ENCODE measurements around the gene COL25A1. TPM values are rescaled to one million over a fixed set of nuclear protein-coding genes. Genes with fewer than 3 reads are reported as not detected.
"Not testable (repeated sequence)": the region's sequence is repeated elsewhere in the genome, so short reads cannot be mapped to it uniquely, and the experiment has no call there.

COL25A1 gene
- total RNA-seq, 2 donors from 2014 or later: 0.05 to 0.14 TPM

- no peak overlapping the region for H3K27ac Mint-ChIP-seq
- H3K9me3 Mint-ChIP-seq: no peaks in the 10 kb centered on the region
- no peak overlapping the region for H3K4me3 Mint-ChIP-seq
- no peaks in the 10 kb centered on the region for H3K36me3 Mint-ChIP-seq (ENCODE audit: insufficient read depth in 2 of 2)
- H3K27me3 Mint-ChIP-seq (ENCODE audit: low read depth): no peaks in the 10 kb centered on the region
- no peak for DNase-seq
- no peak for ATAC-seq (replicated peaks in 1 of 2)
- no peaks in the 10 kb centered on the region for H3K4me1 Mint-ChIP-seq (ENCODE audit: low read depth)
Measured at GRCh38 chr4:109012286-109012880, 290.1 kb downstream of the COL25A1 start.

GRCh38 chr4:109011241-109012026 is 291.0 kb downstream of the COL25A1 start:
- DNase-seq: no peak
- no peaks in the 10 kb centered on the region for H3K27me3 Mint-ChIP-seq (ENCODE audit: low read depth)
- H3K4me1 Mint-ChIP-seq (ENCODE audit: low read depth): no peaks in the 10 kb centered on the region
- H3K9me3 Mint-ChIP-seq: no peaks in the 10 kb centered on the region
- H3K36me3 Mint-ChIP-seq (ENCODE audit: insufficient read depth in 2 of 2): no peaks in the 10 kb centered on the region
- H3K27ac Mint-ChIP-seq: no peak overlapping the region
- no peak for ATAC-seq (replicated peaks in 1 of 2)
- no peak overlapping the region for H3K4me3 Mint-ChIP-seq

GRCh38 chr4:109010521-109010920 is 291.9 kb downstream of the COL25A1 start:
- Mint-ChIP-seq H3K27ac (no peak overlapping the region), H3K27me3 (ENCODE audit: low read depth) (no peaks in the 10 kb centered on the region), H3K36me3 (ENCODE audit: insufficient read depth in 2 of 2) (no peaks in the 10 kb centered on the region), H3K4me3 (no peak overlapping the region), H3K4me1 (ENCODE audit: low read depth) (peaks cover 4% of the 10 kb centered on the region), H3K9me3 (no peaks in the 10 kb centered on the region)
- ATAC-seq (replicated peaks in 1 of 2): no peak
- no peak for DNase-seq

GRCh38 chr4:109009909-109010308 is 292.5 kb downstream of the COL25A1 start:
- Mint-ChIP-seq H3K36me3 (ENCODE audit: insufficient read depth in 2 of 2) (no peaks in the 10 kb centered on the region), H3K27me3 (ENCODE audit: low read depth) (no peaks in the 10 kb centered on the region), H3K27ac (no peak overlapping the region), H3K4me3 (no peak overlapping the region), H3K4me1 (ENCODE audit: low read depth) (peaks cover 9% of the 10 kb centered on the region), H3K9me3 (no peaks in the 10 kb centered on the region)
- ATAC-seq (replicated peaks in 1 of 2) (no peak), DNase-seq (no peak)

- Mint-ChIP-seq H3K9me3 (no peaks in the 10 kb centered on the region), H3K4me3 (no peak overlapping the region), H3K27me3 (ENCODE audit: low read depth) (no peaks in the 10 kb centered on the region), H3K27ac (no peak overlapping the region), H3K4me1 (ENCODE audit: low read depth) (peaks cover 9% of the 10 kb centered on the region), H3K36me3 (ENCODE audit: insufficient read depth in 2 of 2) (no peaks in the 10 kb centered on the region)
- DNase-seq (no peak), ATAC-seq (replicated peaks in 1 of 2) (no peak)
Measured at GRCh38 chr4:109007976-109008375, 294.5 kb downstream of the COL25A1 start.

GRCh38 chr4:109005523-109005922 is 296.9 kb downstream of the COL25A1 start:
- no peaks in the 10 kb centered on the region for H3K36me3 Mint-ChIP-seq (ENCODE audit: insufficient read depth in 2 of 2)
- DNase-seq (peak; percentile 5 to 20), ATAC-seq (replicated peaks in 1 of 2) (peak; percentile 43 to 78)
- H3K4me1 Mint-ChIP-seq (ENCODE audit: low read depth): peaks cover 9% of the 10 kb centered on the region
- no peaks in the 10 kb centered on the region for H3K9me3 Mint-ChIP-seq
- no peak overlapping the region for H3K4me3 Mint-ChIP-seq
- H3K27ac Mint-ChIP-seq: no peak overlapping the region
- H3K27me3 Mint-ChIP-seq (ENCODE audit: low read depth): no peaks in the 10 kb centered on the region

- Mint-ChIP-seq H3K36me3 (ENCODE audit: insufficient read depth in 2 of 2) (no peaks in the 10 kb centered on the region), H3K9me3 (no peaks in the 10 kb centered on the region), H3K4me1 (ENCODE audit: low read depth) (peaks cover 9% of the 10 kb centered on the region), H3K27me3 (ENCODE audit: low read depth) (no peaks in the 10 kb centered on the region), H3K27ac (no peak overlapping the region), H3K4me3 (no peak overlapping the region)
- no peak for DNase-seq
- no peak for ATAC-seq (replicated peaks in 1 of 2)
Measured at GRCh38 chr4:109004418-109004817, 298.0 kb downstream of the COL25A1 start.

- Mint-ChIP-seq H3K4me1 (ENCODE audit: low read depth) (peaks cover 9% of the 10 kb centered on the region), H3K27me3 (ENCODE audit: low read depth) (no peaks in the 10 kb centered on the region), H3K27ac (no peak overlapping the region), H3K4me3 (no peak overlapping the region), H3K9me3 (no peaks in the 10 kb centered on the region), H3K36me3 (ENCODE audit: insufficient read depth in 2 of 2) (no peaks in the 10 kb centered on the region)
- no peak for DNase-seq
- ATAC-seq (replicated peaks in 1 of 2): no peak
Measured at GRCh38 chr4:109003964-109004363, 298.5 kb downstream of the COL25A1 start.

- Mint-ChIP-seq H3K9me3 (peaks cover 1 to 2% of the 10 kb centered on the region in 2 donors), H3K36me3 (ENCODE audit: insufficient read depth in 2 of 2) (peaks cover 0 to 3% of the 10 kb centered on the region in 2 donors), H3K27ac (no peak overlapping the region), H3K27me3 (ENCODE audit: low read depth) (no peaks in the 10 kb centered on the region), H3K4me3 (no peak overlapping the region), H3K4me1 (ENCODE audit: low read depth) (no peaks in the 10 kb centered on the region)
- no peak for DNase-seq
- no peak for ATAC-seq (replicated peaks in 1 of 2)
Measured at GRCh38 chr4:108991551-108992328, 310.7 kb downstream of the COL25A1 start.

GRCh38 chr4:108988464-108989195 is 313.8 kb downstream of the COL25A1 start:
- Mint-ChIP-seq H3K27ac (no peak overlapping the region), H3K9me3 (no peaks in the 10 kb centered on the region), H3K4me1 (ENCODE audit: low read depth) (no peaks in the 10 kb centered on the region), H3K36me3 (ENCODE audit: insufficient read depth in 2 of 2) (no peaks in the 10 kb centered on the region), H3K27me3 (ENCODE audit: low read depth) (no peaks in the 10 kb centered on the region), H3K4me3 (no peak overlapping the region)
- ATAC-seq (replicated peaks in 1 of 2) (peak; percentile 47 to 70), DNase-seq (no peak)

- H3K9me3 Mint-ChIP-seq; ATAC-seq (replicated peaks in 1 of 2); H3K27me3 Mint-ChIP-seq (ENCODE audit: low read depth); H3K36me3 Mint-ChIP-seq (ENCODE audit: insufficient read depth in 2 of 2); H3K4me3 Mint-ChIP-seq; H3K27ac Mint-ChIP-seq; DNase-seq: not testable (repeated sequence)
- peaks cover 15% of the 10 kb centered on the region for H3K4me1 Mint-ChIP-seq (ENCODE audit: low read depth)
Measured at GRCh38 chr4:108984495-108984894, 318.0 kb downstream of the COL25A1 start.

GRCh38 chr4:108982402-108983185 is 319.9 kb downstream of the COL25A1 start:
- Mint-ChIP-seq H3K36me3 (ENCODE audit: insufficient read depth in 2 of 2) (no peaks in the 10 kb centered on the region), H3K27me3 (ENCODE audit: low read depth) (peaks cover 5% of the 10 kb centered on the region), H3K4me1 (ENCODE audit: low read depth) (peaks cover 18% of the 10 kb centered on the region), H3K27ac (no peak overlapping the region), H3K4me3 (no peak overlapping the region), H3K9me3 (no peaks in the 10 kb centered on the region)
- DNase-seq: no peak
- no peak for ATAC-seq (replicated peaks in 1 of 2)
